ENCODE data around the gene PRRG4.

DNA sequence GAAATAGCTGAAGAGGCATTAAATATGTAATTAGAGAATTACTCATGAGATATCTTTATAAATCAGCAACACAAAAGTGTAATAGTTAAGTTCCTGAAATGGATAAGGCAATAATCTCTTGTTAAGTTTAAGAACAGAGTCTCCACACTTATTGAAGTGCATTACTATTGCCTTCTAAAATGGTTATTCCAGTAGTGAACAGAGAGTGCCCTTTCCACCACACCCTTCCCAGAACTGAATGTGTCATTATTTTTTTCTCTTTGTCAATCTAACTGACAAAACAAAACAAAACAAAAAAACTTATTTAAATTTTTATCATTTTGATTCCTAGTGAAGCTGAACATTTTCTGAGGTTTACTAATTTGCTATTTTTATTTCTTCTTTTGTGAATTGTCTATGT, 9.2 kb upstream of the PRRG4 start:
- TF ChIP-seq, protein P1, sequence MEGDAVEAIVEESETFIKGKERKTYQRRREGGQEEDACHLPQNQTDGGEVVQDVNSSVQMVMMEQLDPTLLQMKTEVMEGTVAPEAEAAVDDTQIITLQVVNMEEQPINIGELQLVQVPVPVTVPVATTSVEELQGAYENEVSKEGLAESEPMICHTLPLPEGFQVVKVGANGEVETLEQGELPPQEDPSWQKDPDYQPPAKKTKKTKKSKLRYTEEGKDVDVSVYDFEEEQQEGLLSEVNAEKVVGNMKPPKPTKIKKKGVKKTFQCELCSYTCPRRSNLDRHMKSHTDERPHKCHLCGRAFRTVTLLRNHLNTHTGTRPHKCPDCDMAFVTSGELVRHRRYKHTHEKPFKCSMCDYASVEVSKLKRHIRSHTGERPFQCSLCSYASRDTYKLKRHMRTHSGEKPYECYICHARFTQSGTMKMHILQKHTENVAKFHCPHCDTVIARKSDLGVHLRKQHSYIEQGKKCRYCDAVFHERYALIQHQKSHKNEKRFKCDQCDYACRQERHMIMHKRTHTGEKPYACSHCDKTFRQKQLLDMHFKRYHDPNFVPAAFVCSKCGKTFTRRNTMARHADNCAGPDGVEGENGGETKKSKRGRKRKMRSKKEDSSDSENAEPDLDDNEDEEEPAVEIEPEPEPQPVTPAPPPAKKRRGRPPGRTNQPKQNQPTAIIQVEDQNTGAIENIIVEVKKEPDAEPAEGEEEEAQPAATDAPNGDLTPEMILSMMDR (conservative IDR thresholded peaks at IDR 0.05), result no peak
- no peak for TF ChIP-seq EZH2 (IDR thresholded peaks at IDR 0.05; ENCODE audit: low read depth)

Data from PC-9 (cell line).